22Rv1 (cell line): ENCODE results near the gene LRRC56.

Source experiments
- CTCF ChIP-seq: fragments of 450-650 bp; IDR thresholded peaks from 2 replicates; pipeline ENCODE4 v1.5.1; 2017; ENCODE audit warnings: mild to moderate bottlenecking
- ZFX ChIP-seq: fragments of 450-650 bp; IDR thresholded peaks from 2 replicates; pipeline ENCODE4 v1.6.1; 2017; ENCODE audit warnings: antibody characterized with exemption, borderline replicate concordance

- TF ChIP-seq CTCF (no peak), ZFX (no peak)
Measured at GRCh38 chr11:548700-549603, 11.6 kb downstream of the LRRC56 start.
